Endothelial cell of umbilical vein (primary cell): ENCODE data around the gene PELI2. TPM values are rescaled to one million over a fixed set of nuclear protein-coding genes. Genes with fewer than 3 reads are reported as not detected.

Experiments used
- BruUV-seq: library from RNA; stranded (reverse); fragments of 400-500 nt; replicated peaks from 2 replicates; lab custom pipeline; 2021; lab: Mats Ljungman, UMichigan
- CTCF ChIA-PET: fragments of 300-600, 350-600 bp; sonication (Branson Sonifier 250); formaldehyde crosslinking; loops from one replicate; lab custom pipeline; 2021; ENCODE audit warnings: antibody characterized with exemption, inconsistent platforms; lab: Charles Lee
- POLR2A ChIA-PET: fragments of 300-600, 350-600 bp; sonication (Branson Sonifier 250); formaldehyde crosslinking; loops from one replicate; lab custom pipeline; 2021; ENCODE audit warnings: antibody characterized with exemption, inconsistent platforms; lab: Charles Lee
- DNase-seq: peaks from one replicate; pipeline ENCODE4 v3.0.0-alpha.2; 2011; ENCODE audit warnings: low read depth, low spot score
- FAIRE-seq: peaks from 2 replicates; lab custom pipeline; 2011; peaks lifted over from hg19 to GRCh38; lab: Jason Lieb, UNC
- H2AFZ ChIP-seq: 2 replicates; pipeline ENCODE4 v1.6.0; 2012; ENCODE audit warnings: low read depth, low read length, control low read depth, inconsistent platforms
- H3K27ac ChIP-seq: 2 replicates; pipeline ENCODE4 v1.5.1; 2011; ENCODE audit warnings: low read depth, mild to moderate bottlenecking, control low read depth, low read length, moderate library complexity; ENCODE audit not compliant: insufficient read depth
- H3K27me3 ChIP-seq, 2 experiments: 2 replicates each; pipeline versions ENCODE4 v1.6.0 to v1.6.1; 2011; ENCODE audit warnings: low read length in 2 of 2, mixed read lengths in 1 of 2; ENCODE audit not compliant: control insufficient read depth in 2 of 2, insufficient read depth in 2 of 2
- H3K36me3 ChIP-seq, 2 experiments: 2 replicates in 1 of 2; 3 replicates in 1 of 2; pipeline ENCODE4 v1.5.1; 2011; ENCODE audit warnings: low read length in 2 of 2, mild to moderate bottlenecking in 1 of 2, moderate library complexity in 1 of 2; ENCODE audit not compliant: control insufficient read depth in 2 of 2, insufficient read depth in 2 of 2; ENCODE audit errors: extremely low read depth in 1 of 2
- H3K4me1 ChIP-seq: 3 replicates; pipeline ENCODE4 v1.5.1; 2011; ENCODE audit warnings: mild to moderate bottlenecking, low read length; ENCODE audit not compliant: control insufficient read depth, insufficient read depth; ENCODE audit errors: extremely low read depth
- H3K4me2 ChIP-seq: 2 replicates; pipeline ENCODE4 v1.6.1; 2011; ENCODE audit warnings: low read length, control low read depth, mixed read lengths; ENCODE audit not compliant: insufficient read depth
- H3K4me3 ChIP-seq, 3 experiments: fragments of 200-600 bp in 1 of 3; sonication (generic), shearing (Covaris generic) in 1 of 3; replicated peaks in 1 of 3; 2 replicates each; pipeline ENCODE4 v1.5.1; 2011 to 2016; ENCODE audit warnings: control low read depth in 3 of 3, low read length in 3 of 3, mild to moderate bottlenecking in 2 of 3, inconsistent platforms in 1 of 3, low read depth in 1 of 3, moderate library complexity in 1 of 3; ENCODE audit not compliant: insufficient read depth in 1 of 3
- H3K79me2 ChIP-seq: 2 replicates; pipeline ENCODE4 v1.6.0; 2012; ENCODE audit warnings: low read length, inconsistent platforms; ENCODE audit not compliant: control insufficient read depth, insufficient read depth
- H3K9ac ChIP-seq: replicated peaks from 2 replicates; pipeline ENCODE3; 2011; ENCODE audit warnings: low read length, control low read depth; ENCODE audit not compliant: insufficient read depth; ENCODE audit errors: extremely low read depth
- H3K9me1 ChIP-seq: replicated peaks from 3 replicates; pipeline ENCODE4 v1.6.0; 2011; ENCODE audit warnings: mild to moderate bottlenecking, low read length; ENCODE audit not compliant: control insufficient read depth, insufficient read depth; ENCODE audit errors: extremely low read depth
- H3K9me3 ChIP-seq: replicated peaks from 2 replicates; pipeline ENCODE4 v1.5.1; 2012; ENCODE audit warnings: low read length, inconsistent platforms; ENCODE audit not compliant: control insufficient read depth, insufficient read depth
- H4K20me1 ChIP-seq: replicated peaks from 2 replicates; pipeline ENCODE3; 2011; ENCODE audit warnings: mild to moderate bottlenecking, low read length; ENCODE audit not compliant: control insufficient read depth, insufficient read depth; ENCODE audit errors: extremely low read depth
- CTCF ChIP-seq, 2 donors: IDR thresholded peaks; 1 replicate in 1 of 2; 2 replicates in 1 of 2; pipeline ENCODE4 v1.5.1; 2011; ENCODE audit warnings: low read length in 2 of 2, mild to moderate bottlenecking in 2 of 2, moderate library complexity in 2 of 2, control low read depth in 1 of 2, inconsistent platforms in 1 of 2, low read depth in 1 of 2; ENCODE audit not compliant: insufficient read depth in 1 of 2; ENCODE audit errors: extremely low read depth in 1 of 2
- EZH2 ChIP-seq: IDR thresholded peaks from 2 replicates; pipeline ENCODE4 v1.6.1; 2012; ENCODE audit warnings: borderline replicate concordance, low read depth, mild to moderate bottlenecking, moderate library complexity, low read length, inconsistent platforms; ENCODE audit not compliant: severe bottlenecking
- FOS ChIP-seq: IDR thresholded peaks from 2 replicates; pipeline ENCODE4 v1.6.1; 2011; ENCODE audit warnings: mild to moderate bottlenecking, low read length, moderate library complexity, borderline replicate concordance; ENCODE audit not compliant: insufficient read depth
- GATA2 ChIP-seq: IDR thresholded peaks from 2 replicates; pipeline ENCODE4 v1.7.0; 2011; ENCODE audit warnings: low read depth, mild to moderate bottlenecking, moderate library complexity, mixed read lengths, low read length; ENCODE audit not compliant: insufficient read length, insufficient read depth
- JUN ChIP-seq: IDR thresholded peaks from 2 replicates; pipeline ENCODE4 v1.6.1; 2011; ENCODE audit warnings: borderline replicate concordance, low read depth; ENCODE audit not compliant: insufficient read length, insufficient read depth
- MAX ChIP-seq: IDR thresholded peaks from 2 replicates; pipeline ENCODE4 v1.6.1; 2011; ENCODE audit not compliant: insufficient read depth, insufficient read length
- MYC ChIP-seq: IDR thresholded peaks from one replicate; pipeline ENCODE4 v1.6.1; 2011; ENCODE audit warnings: mild to moderate bottlenecking, low read depth, low read length
- POLR2A ChIP-seq: IDR thresholded peaks from 2 replicates; pipeline ENCODE4 v1.6.1; 2012; ENCODE audit warnings: low read depth, mild to moderate bottlenecking, control low read depth, low read length
- POLR2AphosphoS5 ChIP-seq: IDR thresholded peaks from 2 replicates; pipeline ENCODE4 v1.6.1; 2012; ENCODE audit warnings: low read depth, mild to moderate bottlenecking, control low read depth, low read length, moderate library complexity; ENCODE audit not compliant: insufficient read depth
- dilution Hi-C: fragments of 300-500 bp; cut with MboI; formaldehyde crosslinking; loops from one replicate; pipeline ENCODE4 v1.15.0; 2019; ENCODE audit warnings: low sequenced_read_pairs; ENCODE audit not compliant: extremely low pct_ligation_motif_present
- intact Hi-C: fragments of 100-400 bp; cut with micrococcal nuclease; formaldehyde crosslinking; loops from one replicate; pipeline ENCODE4 v1.10.0; 2022
- polyA plus RNA-seq, 4 experiments: library from polyadenylated mRNA; depleted of rRNA in 3 of 4; stranded (reverse) in 3 of 4; unstranded in 1 of 4; fragments of >200 nt; gene quantifications; 2 replicates each; pipeline versions ENCODE4 v1.2.1 to v1.2.3, GENCODE V29; 2011 to 2012; ENCODE audit warnings: missing spikeins in 1 of 4
- total RNA-seq: library from RNA; stranded (reverse); gene quantifications from 2 replicates; pipeline ENCODE4 v1.2.3, GENCODE V29; 2021

Gene PELI2
- total and polyA plus RNA-seq, 2 donors (not counting 3 experiments of a cell fraction or from before 2014, with no cell fraction given) = 11.5 to 13.0 TPM

- BruUV-seq = no TSS peak
- H3K27me3 ChIP-seq = peaks cover 0 to 1% of the 10 kb centered on the region in 2 experiments
- FAIRE-seq = no peak
Observed at GRCh38 chr14:56322531-56322930, 204.3 kb downstream of the PELI2 start.

More at GRCh38 chr14:56322531-56322930, 204.3 kb downstream of the PELI2 start:
- Histone ChIP-seq H3K27ac (no peak overlapping the region), H4K20me1 (no peaks in the 10 kb centered on the region), H3K4me2 (no peak overlapping the region), H3K4me3 (no peak overlapping the region), H3K9ac (no peak overlapping the region), H3K4me1 (no peaks in the 10 kb centered on the region), H3K9me1 (no peaks in the 10 kb centered on the region), H2AFZ (no peak overlapping the region), H3K79me2 (no peaks in the 10 kb centered on the region), H3K36me3 (no peaks in the 10 kb centered on the region), H3K9me3 (no peaks in the 10 kb centered on the region)
- intact Hi-C loops (no loop called here), dilution Hi-C loops (no loop called here)
- ChIA-PET CTCF (no interaction called here), POLR2A (no interaction called here)
- TF ChIP-seq MYC = no peak
- TF ChIP-seq POLR2A = no peak
- TF ChIP-seq CTCF (IDR thresholded peaks at IDR 0.05; ENCODE audit: extremely low read depth in 1 of 2, insufficient read depth in 1 of 2, low read depth in 1 of 2, low read length in 2 of 2) = no peak
- TF ChIP-seq EZH2 = no peak
- no peak for TF ChIP-seq FOS
- no peak for TF ChIP-seq MAX
- no peak for TF ChIP-seq POLR2AphosphoS5
- no peak for TF ChIP-seq JUN
- no peak for TF ChIP-seq GATA2
- no peak for DNase-seq
